Activated T-helper 1 cell treated with anti-CD3 and anti-CD28 coated beads, Interleukin-12 subunit alpha, Interleukin-12 subunit beta, Interleukin-2, Interleukin-4 antibody, amounts not matched to agents 30 ng/mL and 10 ng/mL and 1 ng/mL, durations not matched to agents 14 hours and 24 hours and 36 hours (primary cell): ENCODE data around the gene JARID2. TPM values are rescaled to one million over a fixed set of nuclear protein-coding genes. Genes with fewer than 3 reads are reported as not detected.
A peak's percentile ranks its signal among the peaks of the same experiment; 100 is the strongest.

Source experiments
- DNase-seq: peaks from one replicate; pipeline ENCODE4 v3.0.0; 2021; ENCODE audit warnings: low spot score
- H3K27ac Mint-ChIP-seq: one replicate; pipeline ENCODE4 v1.8.0; 2021; ENCODE audit warnings: mild to moderate bottlenecking, mixed read lengths
- H3K27me3 Mint-ChIP-seq: one replicate; pipeline ENCODE4 v1.8.0; 2022; ENCODE audit warnings: mild to moderate bottlenecking, moderate library complexity, mixed read lengths; ENCODE audit not compliant: insufficient read depth
- H3K36me3 Mint-ChIP-seq: one replicate; pipeline ENCODE4 v1.8.0; 2021; ENCODE audit warnings: low read depth, mixed read lengths
- H3K4me1 Mint-ChIP-seq: one replicate; pipeline ENCODE4 v1.8.0; 2021; ENCODE audit warnings: low read depth, mixed read lengths
- H3K4me3 Mint-ChIP-seq: one replicate; pipeline ENCODE4 v1.8.0; 2021; ENCODE audit warnings: mild to moderate bottlenecking, moderate library complexity, mixed read lengths
- H3K9me3 Mint-ChIP-seq: one replicate; pipeline ENCODE4 v1.8.0; 2021; ENCODE audit warnings: mixed read lengths
- intact Hi-C: fragments of 100-400 bp; cut with micrococcal nuclease; formaldehyde crosslinking; loops from one replicate; pipeline ENCODE4 v1.15.1; 2024
- total RNA-seq: library from RNA; stranded (reverse); gene quantifications from 2 replicates; pipeline ENCODE4 v1.2.3, GENCODE V29; 2022

Gene JARID2
- total RNA-seq, 1 donor from 2014 or later: 60.5 TPM

DNA sequence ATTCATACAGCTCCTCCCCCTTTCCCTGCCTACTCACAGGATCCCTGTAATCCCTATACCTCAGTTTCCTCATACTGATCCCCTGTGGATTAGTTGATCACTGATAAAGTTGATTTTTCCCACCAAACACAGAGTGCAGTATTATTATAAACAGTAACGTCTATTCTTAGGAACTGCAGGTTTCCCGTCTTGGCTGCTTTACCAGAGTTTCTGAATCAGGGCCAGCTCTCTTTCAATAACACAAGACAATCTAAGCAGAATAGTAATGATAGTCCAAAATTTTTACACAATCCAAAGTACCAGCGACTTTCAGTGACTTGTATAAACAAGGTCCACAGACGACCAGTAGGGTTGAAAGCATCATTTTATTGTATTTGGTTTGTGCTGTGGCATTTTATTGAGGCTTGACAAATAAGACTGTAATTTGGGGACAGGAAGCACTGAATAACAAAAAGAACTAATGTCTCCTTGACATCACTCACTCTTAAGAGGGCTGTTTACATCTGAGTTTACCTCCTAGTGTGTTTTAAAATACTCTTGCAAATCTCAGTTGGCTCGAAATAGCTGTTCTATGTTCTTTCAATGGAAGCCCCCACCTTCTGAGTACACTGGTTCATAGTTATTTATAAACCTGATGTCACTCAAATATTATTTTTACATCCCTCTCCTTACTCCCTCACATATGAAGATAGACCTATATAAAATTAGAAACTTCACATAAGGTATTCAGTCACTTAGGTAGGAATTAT lies 6.1 kb upstream of the JARID2 start:
- no peak for DNase-seq
- intact Hi-C loops: loop anchor here (10.0 kb wide), 1 partner anchor 1425 kb away; the partner anchor contains the start of gene MCUR1

DNA sequence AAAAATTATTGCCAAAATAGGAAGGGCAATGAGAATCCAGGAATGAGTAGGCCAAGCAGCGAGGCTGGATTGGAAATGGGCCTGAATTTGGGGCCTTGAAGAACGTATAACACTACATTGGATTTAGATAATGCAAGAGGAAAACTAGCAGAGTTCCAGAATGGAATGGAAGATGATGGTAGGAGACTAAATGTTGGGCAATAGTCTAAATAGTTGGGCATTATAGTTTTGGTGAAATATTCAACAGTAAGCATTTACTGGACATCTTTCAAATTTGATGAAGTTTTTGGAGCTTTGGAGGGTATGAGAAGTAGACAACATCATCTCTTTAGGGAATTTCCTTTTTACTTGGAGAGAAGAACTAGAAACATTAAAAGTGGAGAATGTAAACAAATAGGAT lies 3.4 kb upstream of the JARID2 start:
- peaks cover 6% of the 10 kb centered on the region for H3K36me3 Mint-ChIP-seq
- no peak for DNase-seq
- no peak overlapping the region for H3K4me3 Mint-ChIP-seq
- intact Hi-C loops: loop anchor here (10.0 kb wide), 1 partner anchor 1428 kb away; the partner anchor contains the start of gene MCUR1
- H3K27me3 Mint-ChIP-seq: peaks cover 3% of the 10 kb centered on the region
- no peaks in the 10 kb centered on the region for H3K4me1 Mint-ChIP-seq
- H3K9me3 Mint-ChIP-seq: no peaks in the 10 kb centered on the region
- H3K27ac Mint-ChIP-seq: no peak overlapping the region

More for the DNA sequence above, 6.1 kb upstream of the JARID2 start:
- Mint-ChIP-seq H3K36me3 (no peaks in the 10 kb centered on the region), H3K27ac (no peak overlapping the region), H3K4me3 (no peak overlapping the region), H3K4me1 (no peaks in the 10 kb centered on the region), H3K27me3 (peaks cover 3% of the 10 kb centered on the region), H3K9me3 (no peaks in the 10 kb centered on the region)

DNA sequence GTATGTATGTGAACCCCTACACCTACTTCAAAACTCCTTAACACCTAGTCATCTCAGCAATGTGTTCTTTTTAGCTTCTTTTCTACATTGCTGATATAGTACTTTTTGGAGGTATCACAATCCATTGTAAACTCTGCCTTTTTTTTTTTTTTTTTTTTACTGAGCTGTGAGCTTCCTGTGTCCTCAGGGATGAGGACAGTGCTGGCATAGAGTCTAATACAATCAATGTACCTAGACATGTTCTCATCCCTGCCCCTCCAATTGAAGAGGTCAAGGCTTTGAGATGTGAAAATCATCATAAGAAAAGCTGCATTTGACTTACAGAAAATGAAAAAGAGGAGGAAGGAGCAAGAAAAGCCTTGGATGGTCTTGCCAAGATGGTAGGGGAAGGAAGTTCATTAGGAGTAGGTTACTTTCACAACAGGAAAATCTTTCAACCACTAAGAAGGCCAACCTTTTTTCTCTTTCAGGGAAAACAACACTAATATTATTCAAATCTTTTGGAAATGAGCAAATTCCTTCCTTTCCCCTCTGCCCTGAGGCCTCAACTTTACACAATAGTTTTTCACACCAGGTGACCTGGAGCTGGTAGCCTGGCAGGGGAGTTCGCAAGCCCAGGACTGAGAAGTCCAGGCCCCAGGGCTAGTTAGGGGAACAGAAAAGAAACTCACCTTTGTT lies 2.8 kb upstream of the JARID2 start:
- no peak overlapping the region for H3K27ac Mint-ChIP-seq
- H3K27me3 Mint-ChIP-seq: peaks cover 3% of the 10 kb centered on the region
- H3K9me3 Mint-ChIP-seq: no peaks in the 10 kb centered on the region
- no peaks in the 10 kb centered on the region for H3K4me1 Mint-ChIP-seq
- intact Hi-C loops: loop anchor here (10.0 kb wide), 1 partner anchor 1428 kb away; the partner anchor contains the start of gene MCUR1
- H3K36me3 Mint-ChIP-seq: peaks cover 8% of the 10 kb centered on the region
- DNase-seq: no peak
- peak overlapping the region; percentile 74 for H3K4me3 Mint-ChIP-seq

DNA sequence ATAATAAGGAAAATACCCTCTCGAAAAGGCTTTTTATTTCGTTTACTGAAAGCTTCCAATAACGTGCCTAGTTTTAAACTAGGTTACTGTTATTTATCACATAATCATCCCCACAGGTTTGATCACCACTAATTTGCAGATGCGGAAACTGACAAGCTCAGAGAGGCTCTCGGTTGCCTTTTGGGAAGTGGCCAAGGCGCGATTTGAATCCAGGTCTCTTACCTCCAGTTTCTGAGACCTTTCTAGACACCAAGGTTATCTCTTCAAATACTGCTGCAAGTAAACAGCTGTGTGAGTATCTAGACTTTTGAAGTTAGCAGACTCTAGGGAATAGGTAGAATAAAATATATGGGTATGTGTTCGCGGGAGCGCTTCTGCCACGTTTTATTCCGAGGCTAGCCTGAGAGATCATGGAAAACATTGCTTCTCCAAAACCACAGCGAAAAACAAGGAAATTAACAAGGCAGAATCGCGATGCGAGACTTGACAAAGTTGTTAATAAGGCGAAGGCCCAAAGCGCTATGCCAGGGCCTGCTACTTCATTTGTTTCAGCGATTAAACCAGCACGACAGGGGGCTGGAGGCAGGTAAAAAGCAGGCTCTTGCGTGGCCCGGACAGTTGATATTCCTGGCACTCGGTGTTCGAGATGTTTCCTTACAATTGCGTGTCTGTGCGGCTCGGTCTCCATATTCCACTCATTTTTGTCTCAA lies 1.8 kb upstream of the JARID2 start:
- H3K9me3 Mint-ChIP-seq: no peaks in the 10 kb centered on the region
- H3K27me3 Mint-ChIP-seq: peaks cover 3% of the 10 kb centered on the region
- intact Hi-C loops: loop anchor here (2.0 to 10.0 kb wide), 3 partner anchors 123 to 1429 kb away; partner anchors contain the start of gene MCUR1
- peak overlapping the region; percentile 74 for H3K4me3 Mint-ChIP-seq
- DNase-seq: no peak
- H3K27ac Mint-ChIP-seq: peak overlapping the region; percentile 68
- H3K4me1 Mint-ChIP-seq: peaks cover 2% of the 10 kb centered on the region
- H3K36me3 Mint-ChIP-seq: peaks cover 10% of the 10 kb centered on the region

DNA sequence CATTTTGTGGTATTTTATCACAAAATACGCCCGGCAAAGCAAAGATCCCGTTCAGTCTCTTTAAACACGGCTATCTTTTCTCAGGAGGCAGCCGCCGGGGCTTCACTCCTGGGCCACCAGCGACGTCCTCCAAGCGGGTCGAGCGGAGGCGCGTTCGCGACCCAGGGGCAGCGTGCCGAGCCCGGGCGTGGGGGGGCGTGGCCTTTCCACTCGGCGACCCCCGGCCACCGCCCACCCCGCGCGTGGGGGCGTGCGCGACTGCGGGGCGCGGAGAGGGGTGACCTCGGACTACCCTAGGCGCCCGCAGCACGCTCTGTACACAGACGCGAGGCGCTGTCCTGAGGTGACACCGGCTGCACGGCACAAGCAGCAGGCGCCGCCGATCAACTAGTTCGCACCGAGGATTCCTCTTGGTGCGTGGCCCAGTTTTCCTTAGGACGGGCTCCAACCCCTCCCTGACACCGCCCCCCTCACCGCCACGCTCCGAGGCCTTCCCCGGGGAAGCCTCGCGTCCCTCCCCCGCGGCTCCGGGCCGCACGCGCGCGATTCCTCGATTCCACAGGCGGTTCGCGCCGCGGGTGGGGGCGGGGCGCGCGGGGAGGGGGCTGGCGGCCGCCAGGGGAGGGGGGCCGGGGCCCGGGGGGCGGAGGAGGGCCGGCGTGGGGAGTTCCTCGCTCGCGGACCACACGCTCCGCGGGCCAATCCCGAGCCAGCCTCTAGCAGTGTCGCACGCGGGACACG lies 1.1 kb upstream of the JARID2 start:
- Mint-ChIP-seq H3K27me3 (no peaks in the 10 kb centered on the region), H3K27ac (peak overlapping the region; percentile 96), H3K4me3 (peak overlapping the region; percentile 98), H3K36me3 (peaks cover 10% of the 10 kb centered on the region), H3K9me3 (no peaks in the 10 kb centered on the region), H3K4me1 (peaks cover 9% of the 10 kb centered on the region)
- DNase-seq: no peak
- intact Hi-C loops: loop anchor here (1.0 to 10.0 kb wide), 15 partner anchors 60 to 1430 kb away; partner anchors contain the start of genes CD83 and MCUR1

DNA sequence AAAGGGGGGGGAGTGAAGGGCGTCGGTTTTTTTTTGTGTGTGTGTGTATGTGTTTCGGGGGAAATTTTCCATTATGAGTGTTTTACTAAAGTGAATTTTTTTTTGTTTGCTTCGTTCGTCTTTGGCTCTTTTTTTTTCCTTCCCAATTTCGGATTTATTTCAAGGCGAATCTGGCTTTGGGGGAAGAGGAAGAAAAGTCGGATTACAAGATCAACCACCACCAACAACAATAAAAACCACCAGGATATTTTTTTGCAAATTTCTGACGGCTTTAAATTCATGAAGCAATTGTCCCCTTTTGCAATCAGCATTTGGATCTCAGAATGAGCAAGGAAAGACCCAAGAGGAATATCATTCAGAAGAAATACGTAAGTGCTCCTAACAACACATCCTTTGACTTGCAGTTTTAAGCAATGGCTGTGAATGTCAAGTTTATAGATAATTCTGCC lies 372 bp downstream of the JARID2 start:
- Mint-ChIP-seq H3K4me1 (peaks cover 24% of the 10 kb centered on the region), H3K27me3 (no peaks in the 10 kb centered on the region), H3K9me3 (no peaks in the 10 kb centered on the region), H3K36me3 (peaks cover 16% of the 10 kb centered on the region), H3K4me3 (peak overlapping the region; percentile 98), H3K27ac (peak overlapping the region; percentile 96)
- intact Hi-C loops: loop anchor here (2.0 to 10.0 kb wide), 9 partner anchors 71 to 1431 kb away; partner anchors contain the start of genes CD83 and MCUR1
- DNase-seq: no peak

DNA sequence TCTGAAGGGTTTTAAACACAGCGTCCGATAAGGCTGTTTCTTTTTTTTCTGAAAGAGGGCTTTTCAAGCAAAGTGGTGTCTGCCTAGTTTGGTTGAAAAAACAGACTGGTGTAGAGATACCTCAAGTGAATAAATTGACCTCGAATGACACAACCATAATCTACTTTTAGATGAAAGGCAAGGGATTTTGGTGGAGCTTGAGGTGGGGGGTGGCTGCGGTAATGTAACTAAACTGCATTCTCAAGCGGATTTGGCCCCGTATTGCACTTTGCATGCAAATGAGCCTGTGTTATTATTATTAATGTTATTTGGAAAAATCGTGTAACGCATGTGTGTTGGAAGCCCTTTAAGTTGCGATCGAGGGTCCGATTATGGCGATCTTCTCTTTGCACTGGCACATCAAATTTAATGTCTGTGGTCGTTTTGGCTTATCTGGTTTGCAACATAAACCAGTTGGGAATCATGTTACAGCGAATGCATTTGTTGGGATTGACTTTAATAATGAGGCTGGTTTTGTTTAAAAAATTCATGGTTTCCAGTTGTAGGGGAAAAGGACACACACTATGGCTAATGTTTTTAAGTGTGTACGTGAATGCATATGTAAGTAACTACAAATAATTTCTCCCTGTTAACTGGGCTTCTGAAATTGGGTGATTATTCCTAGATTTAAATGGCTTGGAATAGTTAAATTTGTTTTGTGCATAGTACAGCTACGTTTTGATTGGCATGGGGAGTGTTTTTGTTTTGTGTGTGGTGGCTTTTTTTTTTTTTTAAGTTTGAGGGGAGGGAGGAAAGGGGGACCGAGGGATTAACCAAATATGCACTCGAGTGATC lies 1.0 kb downstream of the JARID2 start:
- Mint-ChIP-seq H3K9me3 (no peaks in the 10 kb centered on the region), H3K4me1 (peaks cover 29% of the 10 kb centered on the region), H3K27ac (peak overlapping the region; percentile 96), H3K4me3 (peak overlapping the region; percentile 98), H3K36me3 (peaks cover 19% of the 10 kb centered on the region), H3K27me3 (no peaks in the 10 kb centered on the region)
- intact Hi-C loops: loop anchor here (2.0 to 10.0 kb wide), 9 partner anchors 70 to 1432 kb away; partner anchors contain the start of genes CD83 and MCUR1
- DNase-seq: no peak

DNA sequence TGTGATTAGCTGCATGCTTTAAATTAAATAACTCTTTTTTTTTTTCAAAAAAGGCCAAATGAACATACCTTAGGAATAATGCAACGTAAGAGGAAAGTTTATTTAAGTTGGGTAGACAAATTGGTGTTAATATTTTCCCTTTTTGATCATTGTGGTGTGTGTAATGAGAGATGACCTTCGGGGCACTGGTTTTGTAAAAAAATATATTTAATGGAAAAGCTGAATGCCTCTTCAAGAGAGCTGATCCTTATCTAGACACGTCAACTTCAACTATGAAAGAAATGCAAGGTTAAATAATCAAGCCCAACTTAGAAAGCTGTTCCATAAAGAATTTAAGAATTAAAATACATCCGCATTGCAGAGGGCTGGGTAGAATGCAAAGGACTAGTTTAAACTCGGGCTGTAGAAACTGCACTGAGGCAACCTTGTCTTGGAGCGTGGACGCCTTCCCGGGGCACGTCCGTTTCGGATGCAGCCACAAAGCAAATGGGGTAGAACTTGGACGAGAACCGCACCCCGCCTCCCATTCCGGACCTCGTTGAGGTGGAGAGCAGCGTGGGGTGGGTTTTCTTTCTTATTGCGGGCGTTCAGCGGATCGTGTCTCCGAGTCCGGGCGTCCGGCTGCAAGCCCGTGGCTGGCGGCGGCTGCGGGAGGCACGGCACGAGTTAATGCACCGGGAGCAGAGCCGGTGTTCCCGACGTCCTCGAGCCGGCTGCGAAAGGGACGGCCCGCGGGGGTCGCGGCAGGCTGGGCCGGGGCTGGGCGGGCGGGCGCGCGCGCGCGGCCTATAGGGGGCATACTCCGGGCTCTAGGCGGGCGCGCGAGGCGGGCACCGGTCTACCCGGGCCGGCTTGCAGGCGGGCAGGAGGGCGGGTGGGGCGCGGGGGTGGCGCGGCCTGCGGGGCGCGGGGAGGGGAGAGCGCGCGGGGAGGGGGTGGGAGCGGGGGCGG lies 1.9 kb downstream of the JARID2 start:
- DNase-seq: peak; percentile 39
- H3K27ac Mint-ChIP-seq: peak overlapping the region; percentile 96
- H3K4me1 Mint-ChIP-seq: peaks cover 38% of the 10 kb centered on the region
- no peaks in the 10 kb centered on the region for H3K27me3 Mint-ChIP-seq
- peaks cover 23% of the 10 kb centered on the region for H3K36me3 Mint-ChIP-seq
- intact Hi-C loops: loop anchor here (2.0 to 10.0 kb wide), 10 partner anchors 53 to 1433 kb away; partner anchors contain the start of genes CD83 and MCUR1
- no peaks in the 10 kb centered on the region for H3K9me3 Mint-ChIP-seq
- peak overlapping the region; percentile 98 for H3K4me3 Mint-ChIP-seq

DNA sequence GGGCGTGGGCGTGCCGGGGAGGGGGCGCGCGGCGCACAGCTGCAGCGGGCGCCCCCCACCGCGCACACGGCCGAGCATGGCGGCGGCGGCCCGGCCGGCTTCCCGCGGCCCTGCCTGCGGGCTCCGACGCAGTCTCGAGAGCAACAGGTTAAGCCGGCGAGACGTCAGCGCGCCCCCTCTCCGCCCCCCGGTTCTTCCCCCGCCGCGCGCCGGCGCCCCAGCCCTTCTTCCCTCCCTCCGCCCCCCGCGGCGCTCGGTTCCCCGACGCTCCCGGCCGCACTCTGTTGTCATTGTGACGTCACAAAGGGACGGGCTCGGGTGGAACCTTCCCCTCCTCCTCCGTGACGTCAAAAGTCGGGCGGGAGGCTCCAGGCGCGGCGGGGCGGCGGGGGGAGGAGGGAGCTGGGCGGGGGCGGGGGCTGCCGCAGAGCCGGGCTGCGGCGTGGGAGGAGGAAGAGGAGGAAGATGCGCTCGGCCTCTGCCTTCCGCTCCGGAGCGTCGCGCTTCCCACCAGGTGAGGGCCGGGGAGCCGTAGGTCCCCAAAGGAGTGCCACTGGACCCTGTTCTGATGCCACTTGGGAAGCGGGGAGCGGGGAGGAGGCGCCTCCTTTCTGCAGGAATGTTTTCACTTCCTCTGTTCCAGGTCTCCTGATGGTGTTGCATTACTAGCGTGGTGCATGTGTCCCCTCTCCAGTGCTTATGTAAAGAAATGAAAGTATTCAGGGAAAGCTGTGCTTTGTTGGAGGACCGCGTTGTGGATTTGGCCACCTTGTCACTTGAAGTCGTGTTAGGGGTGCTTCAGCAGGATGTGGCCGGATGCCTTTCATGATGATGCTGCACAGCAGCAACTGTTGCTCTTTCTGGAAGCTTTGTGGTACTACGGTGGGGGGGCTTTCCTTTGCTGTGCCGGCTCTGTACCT lies 2.8 kb downstream of the JARID2 start:
- Mint-ChIP-seq H3K4me3 (peak overlapping the region; percentile 88), H3K27me3 (no peaks in the 10 kb centered on the region), H3K36me3 (peaks cover 29% of the 10 kb centered on the region), H3K27ac (peak overlapping the region; percentile 94), H3K4me1 (peaks cover 47% of the 10 kb centered on the region), H3K9me3 (no peaks in the 10 kb centered on the region)
- DNase-seq: peak; percentile 95
- intact Hi-C loops: loop anchor here (1.0 to 10.0 kb wide), 10 partner anchors 52 to 1434 kb away; partner anchors contain the start of genes CD83 and MCUR1
